SK-N-SH treated with all-trans-retinoic acid at 6 μM for 48 hours (cell line): ENCODE data around the gene TMEM51.
"Not testable (repeated sequence)": the region's sequence is repeated elsewhere in the genome, so short reads cannot be mapped to it uniquely, and the experiment has no call there.

Source experiments
- ATAC-seq: fragments of 200-7000 bp; cut with Tn5 transposase; 3 replicates; pipeline ENCODE4 v1.9.1; 2020; ENCODE audit warnings: mild to moderate bottlenecking, moderate library complexity
- ARNTL ChIP-seq: fragments of 450-650 bp; formaldehyde crosslinking; IDR thresholded peaks from 2 replicates; pipeline ENCODE4 v1.5.0; 2020; ENCODE audit warnings: low read depth, mild to moderate bottlenecking, moderate library complexity, borderline replicate concordance
- BACH2 ChIP-seq: fragments of 250-450 bp; sonication (Bioruptor Pico); IDR thresholded peaks from 2 replicates; pipeline ENCODE4 v1.9.0; 2021; ENCODE audit warnings: mild to moderate bottlenecking, borderline replicate concordance
- CSDC2 ChIP-seq: fragments of 250-450 bp; sonication (Bioruptor Pico); IDR thresholded peaks from 2 replicates; pipeline ENCODE4 v1.5.0; 2020; ENCODE audit warnings: mild to moderate bottlenecking, moderate library complexity
- ISL1 ChIP-seq: fragments of 250-450 bp; sonication (Bioruptor Pico); IDR thresholded peaks from 2 replicates; pipeline ENCODE4 v2.1.2; 2022; ENCODE audit warnings: mild to moderate bottlenecking, moderate library complexity
- OSR1 ChIP-seq: fragments of 250-450 bp; sonication (Bioruptor Pico); IDR thresholded peaks from 2 replicates; pipeline ENCODE4 v1.8.0; 2022; ENCODE audit warnings: moderate library complexity, mild to moderate bottlenecking, inconsistent platforms
- PPARA ChIP-seq: fragments of 250-450 bp; sonication (Bioruptor Pico); IDR thresholded peaks from 2 replicates; pipeline ENCODE4 v1.5.0; 2020; ENCODE audit warnings: mild to moderate bottlenecking, borderline replicate concordance
- SNAI2 ChIP-seq: fragments of 250-450 bp; sonication (Bioruptor Pico); IDR thresholded peaks from 2 replicates; pipeline ENCODE4 v1.5.0; 2020; ENCODE audit warnings: mild to moderate bottlenecking, moderate library complexity
- TCF4 ChIP-seq: fragments of 250-450 bp; sonication (Bioruptor Pico); IDR thresholded peaks from 2 replicates; pipeline ENCODE4 v1.8.0; 2021; ENCODE audit warnings: mild to moderate bottlenecking, moderate library complexity, borderline replicate concordance
- TOX ChIP-seq: fragments of 250-450 bp; sonication (Bioruptor Pico); IDR thresholded peaks from 2 replicates; pipeline ENCODE4 v1.8.0; 2021; ENCODE audit warnings: mild to moderate bottlenecking, moderate library complexity, borderline replicate concordance
- ZFP3 ChIP-seq: fragments of 250-450 bp; sonication (Bioruptor Pico); IDR thresholded peaks from 2 replicates; pipeline ENCODE4 v1.5.0; 2020; ENCODE audit warnings: mild to moderate bottlenecking, moderate library complexity
- ZFP30 ChIP-seq: fragments of 450-650 bp; formaldehyde crosslinking; IDR thresholded peaks from 2 replicates; pipeline ENCODE4 v1.5.0; 2022; ENCODE audit warnings: mild to moderate bottlenecking, moderate library complexity
- ZNF565 ChIP-seq: fragments of 450-650 bp; formaldehyde crosslinking; conservative IDR thresholded peaks from 2 replicates; pipeline ENCODE4 v1.5.0; 2020; ENCODE audit warnings: low read depth, mild to moderate bottlenecking, moderate library complexity
- ZNF70 ChIP-seq: fragments of 450-650 bp; formaldehyde crosslinking; IDR thresholded peaks from 2 replicates; pipeline ENCODE4 v1.5.0; 2020; ENCODE audit warnings: mild to moderate bottlenecking, moderate library complexity
- ZNF8 ChIP-seq: fragments of 450-650 bp; formaldehyde crosslinking; IDR thresholded peaks from 2 replicates; pipeline ENCODE4 v1.5.0; 2020; ENCODE audit warnings: mild to moderate bottlenecking, moderate library complexity
- TF ChIP-seq, protein P1 (sequence below): fragments of 250-450 bp; sonication (Bioruptor Pico); IDR thresholded peaks from 2 replicates; pipeline ENCODE4 v1.8.0; 2021; ENCODE audit warnings: low read depth, mild to moderate bottlenecking, moderate library complexity, borderline replicate concordance
- TF ChIP-seq, protein P2 (sequence below): fragments of 250-450 bp; sonication (Bioruptor Pico); IDR thresholded peaks from 2 replicates; pipeline ENCODE4 v1.5.1; 2020; ENCODE audit warnings: low read depth, mild to moderate bottlenecking, moderate library complexity
- TF ChIP-seq, protein P3 (sequence below): fragments of 250-450 bp; sonication (Bioruptor Pico); IDR thresholded peaks from 2 replicates; pipeline ENCODE4 v1.5.1; 2021; ENCODE audit warnings: mild to moderate bottlenecking, moderate library complexity
- TF ChIP-seq, protein P4 (sequence below): fragments of 250-450 bp; sonication (Bioruptor Pico); IDR thresholded peaks from 2 replicates; pipeline ENCODE4 v1.5.0; 2020; ENCODE audit warnings: mild to moderate bottlenecking, moderate library complexity

Gene TMEM51

GRCh38 chr1:15173863-15174614, 20.5 kb downstream of the TMEM51 start:
- ATAC-seq: no peak
- TF ChIP-seq CSDC2 (CRISPR knock-in tag) (no peak), BACH2 (CRISPR knock-in tag) (no peak), ZFP3 (CRISPR knock-in tag) (no peak), SNAI2 (CRISPR knock-in tag) (no peak), TOX (CRISPR knock-in tag) (no peak), ZNF8 (CRISPR knock-in tag) (no peak), TCF4 (CRISPR knock-in tag) (no peak), ARNTL (CRISPR knock-in tag) (no peak), ZNF70 (no peak)
- TF ChIP-seq, protein P1, sequence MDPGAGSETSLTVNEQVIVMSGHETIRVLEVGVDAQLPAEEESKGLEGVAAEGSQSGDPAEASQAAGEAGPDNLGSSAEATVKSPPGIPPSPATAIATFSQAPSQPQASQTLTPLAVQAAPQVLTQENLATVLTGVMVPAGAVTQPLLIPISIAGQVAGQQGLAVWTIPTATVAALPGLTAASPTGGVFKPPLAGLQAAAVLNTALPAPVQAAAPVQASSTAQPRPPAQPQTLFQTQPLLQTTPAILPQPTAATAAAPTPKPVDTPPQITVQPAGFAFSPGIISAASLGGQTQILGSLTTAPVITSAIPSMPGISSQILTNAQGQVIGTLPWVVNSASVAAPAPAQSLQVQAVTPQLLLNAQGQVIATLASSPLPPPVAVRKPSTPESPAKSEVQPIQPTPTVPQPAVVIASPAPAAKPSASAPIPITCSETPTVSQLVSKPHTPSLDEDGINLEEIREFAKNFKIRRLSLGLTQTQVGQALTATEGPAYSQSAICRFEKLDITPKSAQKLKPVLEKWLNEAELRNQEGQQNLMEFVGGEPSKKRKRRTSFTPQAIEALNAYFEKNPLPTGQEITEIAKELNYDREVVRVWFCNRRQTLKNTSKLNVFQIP: no peak
- TF ChIP-seq, protein P2, sequence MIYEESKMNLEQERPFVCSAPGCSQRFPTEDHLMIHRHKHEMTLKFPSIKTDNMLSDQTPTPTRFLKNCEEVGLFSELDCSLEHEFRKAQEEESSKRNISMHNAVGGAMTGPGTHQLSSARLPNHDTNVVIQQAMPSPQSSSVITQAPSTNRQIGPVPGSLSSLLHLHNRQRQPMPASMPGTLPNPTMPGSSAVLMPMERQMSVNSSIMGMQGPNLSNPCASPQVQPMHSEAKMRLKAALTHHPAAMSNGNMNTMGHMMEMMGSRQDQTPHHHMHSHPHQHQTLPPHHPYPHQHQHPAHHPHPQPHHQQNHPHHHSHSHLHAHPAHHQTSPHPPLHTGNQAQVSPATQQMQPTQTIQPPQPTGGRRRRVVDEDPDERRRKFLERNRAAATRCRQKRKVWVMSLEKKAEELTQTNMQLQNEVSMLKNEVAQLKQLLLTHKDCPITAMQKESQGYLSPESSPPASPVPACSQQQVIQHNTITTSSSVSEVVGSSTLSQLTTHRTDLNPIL (CRISPR knock-in tag): no peak
- TF ChIP-seq, protein P3, sequence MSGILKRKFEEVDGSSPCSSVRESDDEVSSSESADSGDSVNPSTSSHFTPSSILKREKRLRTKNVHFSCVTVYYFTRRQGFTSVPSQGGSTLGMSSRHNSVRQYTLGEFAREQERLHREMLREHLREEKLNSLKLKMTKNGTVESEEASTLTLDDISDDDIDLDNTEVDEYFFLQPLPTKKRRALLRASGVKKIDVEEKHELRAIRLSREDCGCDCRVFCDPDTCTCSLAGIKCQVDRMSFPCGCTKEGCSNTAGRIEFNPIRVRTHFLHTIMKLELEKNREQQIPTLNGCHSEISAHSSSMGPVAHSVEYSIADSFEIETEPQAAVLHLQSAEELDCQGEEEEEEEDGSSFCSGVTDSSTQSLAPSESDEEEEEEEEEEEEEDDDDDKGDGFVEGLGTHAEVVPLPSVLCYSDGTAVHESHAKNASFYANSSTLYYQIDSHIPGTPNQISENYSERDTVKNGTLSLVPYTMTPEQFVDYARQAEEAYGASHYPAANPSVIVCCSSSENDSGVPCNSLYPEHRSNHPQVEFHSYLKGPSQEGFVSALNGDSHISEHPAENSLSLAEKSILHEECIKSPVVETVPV (CRISPR knock-in tag): no peak
- TF ChIP-seq, protein P4, sequence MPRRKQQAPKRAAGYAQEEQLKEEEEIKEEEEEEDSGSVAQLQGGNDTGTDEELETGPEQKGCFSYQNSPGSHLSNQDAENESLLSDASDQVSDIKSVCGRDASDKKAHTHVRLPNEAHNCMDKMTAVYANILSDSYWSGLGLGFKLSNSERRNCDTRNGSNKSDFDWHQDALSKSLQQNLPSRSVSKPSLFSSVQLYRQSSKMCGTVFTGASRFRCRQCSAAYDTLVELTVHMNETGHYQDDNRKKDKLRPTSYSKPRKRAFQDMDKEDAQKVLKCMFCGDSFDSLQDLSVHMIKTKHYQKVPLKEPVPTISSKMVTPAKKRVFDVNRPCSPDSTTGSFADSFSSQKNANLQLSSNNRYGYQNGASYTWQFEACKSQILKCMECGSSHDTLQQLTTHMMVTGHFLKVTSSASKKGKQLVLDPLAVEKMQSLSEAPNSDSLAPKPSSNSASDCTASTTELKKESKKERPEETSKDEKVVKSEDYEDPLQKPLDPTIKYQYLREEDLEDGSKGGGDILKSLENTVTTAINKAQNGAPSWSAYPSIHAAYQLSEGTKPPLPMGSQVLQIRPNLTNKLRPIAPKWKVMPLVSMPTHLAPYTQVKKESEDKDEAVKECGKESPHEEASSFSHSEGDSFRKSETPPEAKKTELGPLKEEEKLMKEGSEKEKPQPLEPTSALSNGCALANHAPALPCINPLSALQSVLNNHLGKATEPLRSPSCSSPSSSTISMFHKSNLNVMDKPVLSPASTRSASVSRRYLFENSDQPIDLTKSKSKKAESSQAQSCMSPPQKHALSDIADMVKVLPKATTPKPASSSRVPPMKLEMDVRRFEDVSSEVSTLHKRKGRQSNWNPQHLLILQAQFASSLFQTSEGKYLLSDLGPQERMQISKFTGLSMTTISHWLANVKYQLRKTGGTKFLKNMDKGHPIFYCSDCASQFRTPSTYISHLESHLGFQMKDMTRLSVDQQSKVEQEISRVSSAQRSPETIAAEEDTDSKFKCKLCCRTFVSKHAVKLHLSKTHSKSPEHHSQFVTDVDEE: no peak
- TF ChIP-seq, all 23 proteins: peak for 0

DNA sequence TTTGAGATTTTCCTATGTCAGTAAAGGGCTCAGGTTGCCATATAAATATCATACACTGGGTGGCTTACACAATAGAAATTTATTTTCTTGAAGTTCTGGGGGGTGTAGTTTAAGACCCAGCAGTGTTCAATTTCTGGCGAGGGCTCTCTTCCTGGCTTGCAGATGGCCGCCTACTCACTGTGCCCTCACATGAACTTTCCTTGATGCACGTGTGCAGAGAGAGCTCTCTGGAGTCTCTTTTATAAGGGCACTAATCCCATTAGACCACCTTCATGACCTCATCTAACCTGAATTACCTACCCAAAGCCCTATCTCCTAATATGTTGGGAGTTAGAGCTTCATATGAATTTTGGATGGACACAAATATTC, 21.1 kb downstream of the TMEM51 start:
- TF ChIP-seq, protein P4: no peak
- TF ChIP-seq ISL1 (CRISPR knock-in tag): no peak
- no peak for TF ChIP-seq ZFP3 (CRISPR knock-in tag)
- no peak for TF ChIP-seq PPARA (CRISPR knock-in tag)
- no peak for TF ChIP-seq TCF4 (CRISPR knock-in tag)
- TF ChIP-seq CSDC2 (CRISPR knock-in tag): no peak
- TF ChIP-seq ZFP30: no peak
- TF ChIP-seq OSR1: no peak
- TF ChIP-seq ZNF565 (CRISPR knock-in tag): no peak
- TF ChIP-seq, all 23 proteins: peak for 0
- ATAC-seq: no peak

- not testable (repeated sequence) for ATAC-seq
Observed at GRCh38 chr1:15175324-15176094, 22.0 kb downstream of the TMEM51 start.
